HG03064 (cell line): ENCODE measurements around the gene LRRC59.
"Not testable (repeated sequence)": the region's sequence is repeated elsewhere in the genome, so short reads cannot be mapped to it uniquely, and the experiment has no call there.

Experiments
- ATAC-seq: cut with Tn5 transposase; IDR thresholded peaks from one replicate; pipeline ENCODE4 v1.9.1; 2021; ENCODE audit warnings: low read depth; ENCODE audit not compliant: unreplicated experiment

Gene LRRC59

DNA sequence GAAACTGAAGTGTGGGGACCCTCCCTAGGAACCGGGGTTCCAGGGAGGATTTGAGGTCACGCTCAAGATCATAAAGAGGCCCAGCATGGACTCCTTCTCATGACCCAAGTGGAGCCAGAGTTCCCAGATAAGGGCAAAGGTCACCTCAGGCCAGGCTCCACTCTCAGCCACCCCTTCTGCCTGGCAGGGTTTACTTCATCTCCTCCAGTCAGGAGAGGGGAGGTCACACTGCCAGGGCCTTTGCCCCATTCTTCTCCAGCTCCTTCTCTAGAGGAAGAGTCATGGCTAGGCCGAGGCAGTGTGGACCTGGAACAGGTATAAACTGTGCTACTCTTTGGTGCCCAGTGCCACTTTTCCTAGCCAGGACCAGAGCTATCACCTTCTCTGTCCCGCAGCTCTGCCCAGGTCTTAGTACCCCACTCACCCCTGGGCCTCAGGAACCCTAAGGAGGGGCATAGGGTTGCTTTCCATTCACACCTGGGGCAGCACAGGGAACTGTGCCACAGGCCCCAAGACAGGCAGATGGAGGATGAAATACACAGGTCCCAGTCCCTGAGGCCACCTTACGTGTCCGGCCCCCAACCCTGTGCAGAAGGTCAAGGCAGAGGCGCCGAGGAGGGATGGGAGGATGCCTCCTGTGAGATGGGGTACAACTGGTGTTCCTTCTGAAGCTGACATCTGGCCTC lies 27.8 kb upstream of the LRRC59 start:
- no peak for ATAC-seq

DNA sequence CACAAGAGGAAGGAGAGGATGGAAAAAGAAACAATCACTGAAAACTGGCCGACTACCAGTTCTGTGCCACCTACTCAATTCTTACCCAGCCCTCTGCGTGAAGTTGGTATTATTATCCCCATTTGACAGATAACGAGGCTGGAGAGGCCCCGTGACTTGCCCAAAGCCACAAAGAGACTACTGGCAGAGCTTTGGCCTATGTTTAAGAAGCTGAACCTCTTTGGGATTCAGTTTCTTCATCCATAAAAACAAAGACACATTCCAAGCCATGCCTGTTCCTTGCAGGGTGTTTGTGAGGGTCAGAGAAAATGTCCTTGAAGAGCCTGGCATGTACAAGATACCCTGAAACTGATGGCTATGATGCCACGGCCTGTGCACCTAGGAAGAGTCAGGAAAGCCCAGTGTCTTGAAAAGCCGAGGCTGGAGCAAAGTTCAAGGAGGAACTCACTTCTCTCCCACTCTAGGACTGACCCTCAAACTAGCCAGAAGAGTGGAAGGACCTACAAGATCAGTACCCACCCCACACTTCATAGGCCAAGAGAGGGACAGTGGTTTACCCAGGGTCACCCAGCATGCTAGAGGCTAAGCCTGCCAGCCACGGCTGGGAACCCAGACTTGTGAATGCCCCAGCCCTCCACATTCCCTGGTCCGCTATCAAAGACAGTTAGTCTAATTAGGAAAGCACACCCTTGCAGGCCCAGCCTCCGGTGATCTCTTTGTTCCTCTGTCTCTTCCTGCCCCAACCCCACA lies 27.1 kb upstream of the LRRC59 start:
- ATAC-seq: no peak

DNA sequence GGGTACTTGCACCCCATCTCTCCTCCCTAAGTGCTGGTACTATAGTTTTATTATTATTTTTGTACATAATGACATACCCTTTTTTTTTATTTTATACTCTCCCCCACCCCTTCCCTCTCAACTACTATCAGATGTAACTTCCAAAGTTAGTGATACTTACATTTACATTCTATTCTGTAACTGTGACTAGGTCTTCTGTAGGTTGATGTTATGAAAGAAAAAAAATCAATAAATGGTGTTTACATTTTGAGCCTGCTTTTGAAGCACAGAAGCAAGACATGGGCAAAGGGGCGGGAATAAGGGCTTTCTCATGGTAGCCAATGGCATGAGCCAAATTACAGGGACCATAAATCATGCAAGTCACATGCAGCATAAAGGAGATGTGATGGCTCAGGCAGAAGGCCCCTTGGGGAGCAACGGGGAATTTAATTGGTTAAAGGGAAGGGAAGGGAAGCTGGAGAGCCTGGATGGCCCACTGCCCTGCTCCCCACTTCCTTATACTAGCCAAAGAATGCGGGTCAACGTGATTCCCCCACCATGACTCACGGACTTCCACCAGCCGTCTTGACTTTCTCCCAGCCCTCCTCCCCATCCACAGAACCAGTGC lies 26.3 kb upstream of the LRRC59 start:
- ATAC-seq: no peak

DNA sequence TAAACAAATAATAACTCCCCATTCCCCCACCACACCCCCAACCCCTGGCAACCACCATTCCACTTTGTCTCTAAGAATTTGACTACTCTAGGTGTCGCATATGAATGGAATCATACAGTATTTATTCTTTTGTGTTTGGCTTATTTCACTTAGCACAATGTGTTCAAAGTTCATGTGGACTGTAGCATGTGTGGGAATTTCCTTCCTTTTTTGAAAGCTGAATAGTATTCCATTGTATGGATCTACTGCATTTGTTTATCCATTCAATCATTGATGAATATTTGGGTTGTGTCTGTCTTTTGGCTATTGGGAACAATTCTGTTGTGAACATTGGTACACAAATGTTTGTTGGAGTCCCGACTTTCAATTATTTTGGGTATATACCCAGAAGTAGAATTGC lies 25.4 kb upstream of the LRRC59 start:
- no peak for ATAC-seq

DNA sequence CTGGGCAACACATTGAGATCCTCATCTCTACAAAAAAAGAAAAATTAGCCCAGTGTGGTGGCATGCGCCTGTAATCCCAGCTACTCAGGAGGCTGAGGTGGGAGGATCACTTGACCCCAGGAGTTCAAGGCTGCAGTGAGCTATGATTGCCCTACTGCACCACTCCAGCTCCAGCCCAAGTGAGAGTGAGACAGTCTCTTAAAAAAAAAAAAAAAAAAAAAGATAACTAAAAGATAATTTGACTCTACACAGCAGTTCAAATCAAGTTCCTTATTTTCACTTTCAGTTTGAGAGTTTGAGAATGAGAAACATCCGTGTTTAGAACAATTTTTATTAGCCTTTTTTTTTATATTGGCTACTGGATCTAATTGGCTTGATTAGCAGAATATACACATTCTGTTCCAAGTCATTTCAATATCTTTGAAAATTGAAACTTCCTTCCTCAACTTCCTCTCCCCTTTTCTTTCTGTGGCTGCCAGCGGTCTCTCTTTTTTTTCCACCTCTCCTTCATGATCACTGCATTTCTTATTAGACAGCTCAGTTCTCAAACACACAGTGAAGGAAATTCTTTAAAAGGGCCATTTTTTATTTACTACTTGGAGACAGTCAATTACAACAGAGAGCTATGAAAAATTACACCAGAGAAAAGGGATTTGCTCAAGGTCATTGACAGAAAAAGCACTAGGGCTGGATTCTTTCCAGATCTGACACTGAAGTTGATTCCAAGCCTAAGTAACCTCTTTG lies 24.2 kb upstream of the LRRC59 start:
- ATAC-seq: no peak

DNA sequence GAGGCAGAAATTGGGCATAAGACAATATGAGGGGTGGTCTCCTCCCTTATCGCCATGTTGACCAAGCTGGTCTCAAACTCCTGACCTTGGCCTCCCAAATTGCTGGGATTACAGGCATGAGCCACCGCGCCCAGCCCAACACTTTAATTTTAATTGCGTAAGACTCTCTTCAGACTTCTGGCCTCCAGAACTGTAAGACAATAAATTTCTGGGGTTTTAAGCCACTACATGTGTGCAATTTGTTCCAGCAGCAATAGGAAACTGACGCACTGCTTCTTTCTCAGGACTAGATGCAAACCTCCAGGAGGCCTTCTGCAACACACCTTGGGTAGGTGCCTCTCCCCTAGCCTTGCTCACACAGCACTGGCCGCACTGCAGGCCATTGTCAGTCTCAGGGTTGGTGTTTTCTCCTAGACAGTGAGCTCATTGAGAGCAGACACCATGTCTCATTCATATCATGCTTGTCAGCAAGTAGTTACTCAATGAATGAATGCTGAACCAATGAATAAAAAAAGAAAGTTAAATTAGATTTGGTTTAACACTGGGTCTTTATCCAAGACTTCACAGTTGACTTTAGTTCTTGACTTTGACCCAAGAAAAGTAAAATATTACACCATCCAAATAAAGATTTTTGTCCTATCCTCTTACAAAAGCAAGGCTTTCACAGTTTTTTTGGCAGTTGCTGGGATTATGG lies 23.2 kb upstream of the LRRC59 start:
- no peak for ATAC-seq

DNA sequence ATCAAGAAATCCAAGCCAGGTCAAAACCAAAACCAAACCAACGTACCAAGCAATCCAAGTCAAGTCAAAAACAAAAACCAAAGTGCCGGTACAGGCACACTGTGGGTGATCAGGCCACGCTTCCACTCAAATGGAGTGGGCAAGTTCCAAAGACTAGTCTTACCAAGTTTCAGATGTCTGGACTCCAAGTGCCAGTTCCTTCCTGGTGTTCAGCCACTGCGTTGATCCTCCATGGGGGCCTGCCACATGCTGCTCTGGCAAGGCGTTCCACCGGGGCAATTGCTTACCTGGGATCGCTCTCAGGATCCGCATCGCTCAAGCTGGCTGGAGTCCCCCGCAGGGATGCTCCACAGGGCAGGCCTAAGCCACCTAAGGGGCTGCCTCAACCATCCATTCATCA lies 22.3 kb upstream of the LRRC59 start:
- ATAC-seq: not testable (repeated sequence)

DNA sequence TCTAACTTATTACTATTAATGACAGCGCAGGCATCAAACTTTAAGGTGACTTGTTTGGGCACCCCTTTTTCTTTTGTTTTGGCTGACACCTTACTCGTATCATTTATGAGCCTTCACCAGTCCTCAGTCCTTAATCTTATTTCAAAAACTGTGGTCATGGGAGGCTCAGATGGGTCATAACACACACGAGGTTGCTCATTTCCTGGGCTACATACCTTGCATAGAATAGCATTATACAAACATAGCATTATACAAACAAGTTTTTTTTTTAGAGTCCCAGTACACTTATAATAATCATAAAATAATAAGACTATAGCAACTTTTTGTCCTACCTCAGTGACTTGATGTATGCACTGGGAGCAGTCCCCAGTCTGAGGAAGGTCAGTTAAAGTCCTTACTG lies 17.5 kb upstream of the LRRC59 start:
- ATAC-seq: no peak

DNA sequence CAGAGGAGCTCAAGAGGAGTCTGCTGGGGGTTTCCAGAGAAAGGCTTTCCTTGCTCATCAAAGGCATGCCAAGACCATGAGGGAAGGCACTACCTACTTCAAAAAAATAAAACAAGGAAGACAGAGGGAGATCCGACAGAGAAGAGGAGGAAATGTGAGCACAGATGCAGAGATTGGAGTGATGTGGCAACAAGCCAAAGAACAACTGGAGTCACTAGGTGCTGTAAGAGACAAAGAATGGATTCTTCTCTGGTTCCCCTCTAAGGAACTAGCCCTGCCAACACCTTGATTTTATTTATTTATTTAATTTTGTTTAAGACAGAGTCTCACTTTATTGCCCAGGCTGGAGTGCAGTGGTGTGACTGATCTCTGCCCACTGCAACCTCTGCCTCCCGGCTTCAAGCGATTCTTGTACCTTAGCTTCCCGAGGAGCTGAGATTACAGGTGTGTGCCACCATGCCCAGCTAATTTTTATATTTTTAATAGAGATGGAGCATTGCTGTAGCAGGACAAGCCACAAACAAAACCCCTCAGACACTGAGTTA lies 14.9 kb upstream of the LRRC59 start:
- ATAC-seq: no peak

DNA sequence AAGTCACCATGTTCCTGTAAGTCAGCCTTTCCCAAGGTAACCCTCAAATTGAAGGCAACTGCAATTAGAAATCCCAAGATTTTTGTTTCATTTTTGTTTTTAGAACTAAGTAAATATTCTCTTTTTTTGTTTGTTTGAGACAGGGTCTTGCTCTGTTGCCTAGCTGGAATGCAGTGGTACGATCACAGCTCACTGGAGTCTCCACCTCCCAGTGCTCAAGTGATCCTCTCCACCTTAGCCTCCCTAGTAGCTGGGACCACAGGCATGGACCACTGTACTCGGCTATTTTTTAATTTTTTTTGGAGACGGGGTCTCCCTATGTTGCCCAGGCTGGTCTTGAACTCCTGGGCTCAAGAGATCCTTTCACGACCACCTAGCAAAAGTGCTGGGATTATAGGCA lies 10.6 kb upstream of the LRRC59 start:
- no peak for ATAC-seq

- no peak for ATAC-seq
Measured at GRCh38 chr17:50406578-50406977, 9.3 kb upstream of the LRRC59 start.

DNA sequence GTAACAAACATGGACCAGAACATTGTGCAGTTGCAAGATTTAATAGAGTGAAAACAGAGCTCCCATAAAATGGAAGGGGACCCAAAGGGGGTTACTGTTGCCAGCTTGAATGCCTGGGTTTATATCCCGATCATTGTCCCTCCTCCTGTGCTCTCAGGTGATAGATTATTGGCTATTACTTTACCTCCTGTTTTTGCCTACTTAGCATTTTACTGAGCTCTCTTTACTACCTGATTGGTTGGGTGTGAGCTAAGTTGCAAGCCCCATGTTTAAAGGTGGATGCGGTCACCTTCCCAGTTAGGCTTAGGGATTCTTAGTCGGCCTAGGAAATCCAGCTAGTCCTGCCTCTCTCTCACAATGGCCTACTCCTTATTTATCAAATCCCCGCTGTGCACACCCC lies 8.0 kb upstream of the LRRC59 start:
- not testable (repeated sequence) for ATAC-seq

GRCh38 chr17:50399591-50399990 lies 2.3 kb upstream of the LRRC59 start:
- not testable (repeated sequence) for ATAC-seq

- not testable (repeated sequence) for ATAC-seq
Measured at GRCh38 chr17:50398672-50399071, 1.3 kb upstream of the LRRC59 start.

GRCh38 chr17:50397919-50398285 lies 579 bp upstream of the LRRC59 start:
- no peak for ATAC-seq

DNA sequence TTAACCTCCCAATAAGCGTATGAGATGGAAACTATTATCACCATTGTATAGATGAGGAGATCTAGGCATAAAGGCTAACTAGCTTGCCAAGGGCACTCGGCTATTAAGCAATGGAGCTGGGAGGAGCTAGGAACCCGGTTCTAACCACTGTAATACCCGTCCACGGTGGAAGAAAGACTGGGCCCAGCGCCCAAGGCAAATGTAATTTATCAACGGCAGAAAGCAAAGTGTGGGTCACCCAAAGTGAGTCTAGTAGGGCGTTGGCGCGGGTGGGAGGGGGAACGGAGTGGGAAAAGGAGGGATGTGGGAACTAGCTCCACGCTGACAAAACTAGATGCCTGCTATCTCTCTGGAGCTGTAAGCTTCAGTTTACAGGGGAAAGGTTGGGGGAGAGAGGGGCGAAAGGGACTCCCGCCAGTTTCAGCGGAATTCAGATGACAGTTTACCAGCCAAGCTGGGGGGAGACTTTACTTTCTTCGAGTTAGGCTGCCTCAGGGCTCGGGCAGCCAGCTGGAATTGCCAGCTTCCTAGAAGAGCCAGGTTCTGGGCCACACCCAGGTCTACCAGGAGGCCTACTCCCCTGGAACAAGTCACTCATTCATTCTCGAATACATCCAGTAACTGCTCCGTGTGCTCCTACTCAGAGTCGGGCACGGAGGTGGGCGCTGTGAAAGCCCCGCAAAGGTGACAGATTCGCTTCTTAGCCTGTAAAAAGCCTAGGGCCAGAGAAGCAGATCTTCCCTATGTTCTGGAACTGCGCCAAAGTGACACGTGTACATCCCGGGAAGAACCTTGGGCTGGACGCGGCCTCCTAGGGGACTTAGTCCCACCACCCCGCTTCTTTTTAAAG lies 837 bp downstream of the LRRC59 start:
- ATAC-seq: no peak

- no peak for ATAC-seq
Measured at GRCh38 chr17:50394711-50395110, 2.6 kb downstream of the LRRC59 start.

- ATAC-seq: no peak
Measured at GRCh38 chr17:50393700-50394099, 3.6 kb downstream of the LRRC59 start.

GRCh38 chr17:50392621-50393020 lies 4.7 kb downstream of the LRRC59 start:
- no peak for ATAC-seq
